ENCODE measurements around the gene VPS13D.

DNA sequence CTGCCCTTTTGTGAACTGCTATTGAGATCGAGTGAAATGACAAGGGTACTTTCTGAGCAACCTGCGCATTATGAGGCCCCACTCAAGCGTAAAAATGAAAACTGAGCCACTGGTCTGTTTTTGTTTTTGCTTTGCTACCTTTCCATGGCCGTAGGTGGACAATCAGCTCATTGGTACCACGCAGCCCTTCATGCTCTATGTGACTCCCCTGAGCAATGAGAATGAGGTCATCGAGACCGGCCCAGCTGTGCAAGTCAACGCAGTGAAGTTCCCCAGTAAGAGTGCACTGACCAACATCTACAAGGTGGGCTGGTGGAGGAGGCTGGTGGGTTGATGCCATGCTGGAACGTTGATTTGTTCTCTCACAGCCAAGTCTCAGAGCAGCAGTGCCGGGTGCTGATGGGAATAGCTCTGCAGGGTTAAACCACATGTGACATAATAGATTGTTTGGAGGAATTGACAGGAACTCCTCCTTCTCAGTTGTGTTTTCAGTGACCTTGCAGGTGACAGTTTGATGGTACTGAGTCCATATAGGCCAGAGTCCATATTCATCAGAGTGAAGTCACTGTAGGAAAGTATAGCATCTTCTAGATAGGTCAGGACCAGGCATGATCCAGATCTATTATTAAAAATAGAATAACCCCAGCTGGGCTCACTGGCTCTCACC, 170.3 kb downstream of the VPS13D start:
- TF ChIP-seq, protein P1, sequence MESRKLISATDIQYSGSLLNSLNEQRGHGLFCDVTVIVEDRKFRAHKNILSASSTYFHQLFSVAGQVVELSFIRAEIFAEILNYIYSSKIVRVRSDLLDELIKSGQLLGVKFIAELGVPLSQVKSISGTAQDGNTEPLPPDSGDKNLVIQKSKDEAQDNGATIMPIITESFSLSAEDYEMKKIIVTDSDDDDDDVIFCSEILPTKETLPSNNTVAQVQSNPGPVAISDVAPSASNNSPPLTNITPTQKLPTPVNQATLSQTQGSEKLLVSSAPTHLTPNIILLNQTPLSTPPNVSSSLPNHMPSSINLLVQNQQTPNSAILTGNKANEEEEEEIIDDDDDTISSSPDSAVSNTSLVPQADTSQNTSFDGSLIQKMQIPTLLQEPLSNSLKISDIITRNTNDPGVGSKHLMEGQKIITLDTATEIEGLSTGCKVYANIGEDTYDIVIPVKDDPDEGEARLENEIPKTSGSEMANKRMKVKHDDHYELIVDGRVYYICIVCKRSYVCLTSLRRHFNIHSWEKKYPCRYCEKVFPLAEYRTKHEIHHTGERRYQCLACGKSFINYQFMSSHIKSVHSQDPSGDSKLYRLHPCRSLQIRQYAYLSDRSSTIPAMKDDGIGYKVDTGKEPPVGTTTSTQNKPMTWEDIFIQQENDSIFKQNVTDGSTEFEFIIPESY (IDR thresholded peaks at IDR 0.05), result no peak
- TF ChIP-seq TAF1 (conservative IDR thresholded peaks at IDR 0.05) (no peak), RAD21 (IDR thresholded peaks at IDR 0.05) (no peak), SP1 (IDR thresholded peaks at IDR 0.05) (no peak), YY1 (IDR thresholded peaks at IDR 0.05) (no peak)
- TF ChIP-seq, protein P2, sequence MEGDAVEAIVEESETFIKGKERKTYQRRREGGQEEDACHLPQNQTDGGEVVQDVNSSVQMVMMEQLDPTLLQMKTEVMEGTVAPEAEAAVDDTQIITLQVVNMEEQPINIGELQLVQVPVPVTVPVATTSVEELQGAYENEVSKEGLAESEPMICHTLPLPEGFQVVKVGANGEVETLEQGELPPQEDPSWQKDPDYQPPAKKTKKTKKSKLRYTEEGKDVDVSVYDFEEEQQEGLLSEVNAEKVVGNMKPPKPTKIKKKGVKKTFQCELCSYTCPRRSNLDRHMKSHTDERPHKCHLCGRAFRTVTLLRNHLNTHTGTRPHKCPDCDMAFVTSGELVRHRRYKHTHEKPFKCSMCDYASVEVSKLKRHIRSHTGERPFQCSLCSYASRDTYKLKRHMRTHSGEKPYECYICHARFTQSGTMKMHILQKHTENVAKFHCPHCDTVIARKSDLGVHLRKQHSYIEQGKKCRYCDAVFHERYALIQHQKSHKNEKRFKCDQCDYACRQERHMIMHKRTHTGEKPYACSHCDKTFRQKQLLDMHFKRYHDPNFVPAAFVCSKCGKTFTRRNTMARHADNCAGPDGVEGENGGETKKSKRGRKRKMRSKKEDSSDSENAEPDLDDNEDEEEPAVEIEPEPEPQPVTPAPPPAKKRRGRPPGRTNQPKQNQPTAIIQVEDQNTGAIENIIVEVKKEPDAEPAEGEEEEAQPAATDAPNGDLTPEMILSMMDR (IDR thresholded peaks at IDR 0.05; ENCODE audit: low read depth, low read length, missing input control), result no peak

All from liver (tissue), 3 donors.